Suppressor macrophage (primary cell): ENCODE measurements around the gene FAM171A1.
A peak's percentile ranks its signal among the peaks of the same experiment; 100 is the strongest.
"Not testable (repeated sequence)": the region's sequence is repeated elsewhere in the genome, so short reads cannot be mapped to it uniquely, and the experiment has no call there.

Source experiments
- DNase-seq, 4 experiments: peaks; one replicate each; pipeline ENCODE4 v3.0.0-alpha.2; 2020 to 2022

Gene FAM171A1

DNA sequence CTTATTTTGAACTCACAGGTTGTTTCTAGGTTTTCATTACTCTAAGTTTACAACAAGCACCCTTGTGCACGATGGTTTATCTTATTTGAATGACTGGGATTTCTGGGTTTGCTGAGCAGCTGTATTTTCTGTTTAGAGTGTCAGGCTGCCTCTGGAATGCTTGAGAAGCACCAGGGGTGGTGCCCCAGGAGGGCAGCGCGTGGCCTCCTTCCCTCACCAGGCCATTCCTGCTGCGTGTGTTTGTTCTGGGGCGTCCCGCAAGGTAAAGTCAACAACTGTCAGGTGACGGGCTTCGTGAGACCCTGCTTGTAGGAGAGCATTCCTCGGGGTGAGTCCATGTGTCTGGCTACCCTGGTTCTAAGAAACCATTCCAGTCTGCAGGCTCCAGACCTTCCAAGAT, 54.9 kb downstream of the FAM171A1 start:
- no peak for DNase-seq

DNA sequence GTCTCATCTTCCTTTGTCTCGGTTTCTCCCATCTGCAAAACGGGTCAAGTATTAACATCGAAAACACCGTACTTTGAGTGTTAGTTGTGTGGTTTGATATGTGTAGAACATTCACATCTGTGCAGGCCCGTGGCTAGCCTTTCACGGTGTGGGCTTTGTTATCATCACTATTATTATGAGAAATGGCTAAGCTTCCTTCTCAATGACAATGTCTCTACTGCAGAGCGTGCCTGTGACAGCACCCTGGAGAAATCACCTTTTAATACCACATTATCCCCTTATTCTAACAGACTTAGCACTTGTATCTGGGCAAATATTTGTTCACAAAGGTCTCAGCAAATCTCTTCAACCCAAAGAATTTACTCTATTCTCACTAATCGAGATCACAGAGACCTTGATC, 55.8 kb downstream of the FAM171A1 start:
- no peak for DNase-seq

DNA sequence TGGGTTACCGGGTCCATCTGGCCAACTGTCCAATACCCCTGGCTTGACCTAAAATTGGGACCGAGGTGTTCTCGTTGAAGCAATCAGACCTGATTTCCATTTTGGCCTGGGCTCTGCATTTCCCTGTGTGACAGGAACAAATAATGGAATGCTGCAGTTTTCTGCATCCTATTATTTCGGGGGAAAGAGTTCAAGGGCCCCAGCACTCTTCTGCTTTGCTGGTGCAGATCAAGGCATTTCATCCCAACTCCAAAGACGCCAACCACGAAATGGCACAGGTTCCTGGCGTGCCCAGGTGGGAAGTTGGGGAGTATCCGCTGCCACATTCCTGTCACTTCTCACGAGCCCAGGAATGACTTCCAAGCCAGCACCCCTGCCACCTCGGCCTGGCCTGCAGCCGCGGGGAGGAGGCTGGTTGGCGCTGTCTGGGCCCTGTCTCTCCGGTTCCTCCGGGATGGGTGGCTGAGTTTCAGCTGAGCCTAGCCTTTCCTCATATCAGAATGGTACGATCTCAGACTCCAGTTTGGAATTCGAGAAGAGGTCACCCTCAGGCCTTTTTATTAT, 56.5 kb downstream of the FAM171A1 start:
- DNase-seq, result no peak

DNA sequence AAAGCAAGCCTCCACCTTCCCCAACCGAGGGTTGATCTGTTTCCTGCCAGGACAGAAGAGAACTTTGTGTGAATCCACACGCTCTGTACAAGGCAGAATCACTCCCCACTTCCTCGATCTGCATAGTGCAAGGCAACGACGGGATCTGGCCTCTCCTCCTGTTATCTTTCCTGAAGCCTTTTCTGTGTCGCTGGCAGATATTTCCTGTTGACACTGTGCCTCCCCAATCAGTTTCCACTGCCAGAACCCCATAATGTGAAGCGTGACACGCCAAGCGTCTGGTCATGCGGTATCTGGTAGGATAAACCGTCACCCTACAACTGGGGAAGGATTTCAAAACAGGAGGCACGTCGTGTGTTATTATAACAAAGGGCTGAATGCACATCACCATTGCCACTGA, 57.2 kb downstream of the FAM171A1 start:
- DNase-seq, result peak in 3 of 4 experiments; percentile 10 to 16 (median 16)

- no peak for DNase-seq
Measured at GRCh38 chr10:15313047-15313446, 58.0 kb downstream of the FAM171A1 start.

GRCh38 chr10:15311569-15312280, 59.4 kb downstream of the FAM171A1 start:
- no peak for DNase-seq

DNA sequence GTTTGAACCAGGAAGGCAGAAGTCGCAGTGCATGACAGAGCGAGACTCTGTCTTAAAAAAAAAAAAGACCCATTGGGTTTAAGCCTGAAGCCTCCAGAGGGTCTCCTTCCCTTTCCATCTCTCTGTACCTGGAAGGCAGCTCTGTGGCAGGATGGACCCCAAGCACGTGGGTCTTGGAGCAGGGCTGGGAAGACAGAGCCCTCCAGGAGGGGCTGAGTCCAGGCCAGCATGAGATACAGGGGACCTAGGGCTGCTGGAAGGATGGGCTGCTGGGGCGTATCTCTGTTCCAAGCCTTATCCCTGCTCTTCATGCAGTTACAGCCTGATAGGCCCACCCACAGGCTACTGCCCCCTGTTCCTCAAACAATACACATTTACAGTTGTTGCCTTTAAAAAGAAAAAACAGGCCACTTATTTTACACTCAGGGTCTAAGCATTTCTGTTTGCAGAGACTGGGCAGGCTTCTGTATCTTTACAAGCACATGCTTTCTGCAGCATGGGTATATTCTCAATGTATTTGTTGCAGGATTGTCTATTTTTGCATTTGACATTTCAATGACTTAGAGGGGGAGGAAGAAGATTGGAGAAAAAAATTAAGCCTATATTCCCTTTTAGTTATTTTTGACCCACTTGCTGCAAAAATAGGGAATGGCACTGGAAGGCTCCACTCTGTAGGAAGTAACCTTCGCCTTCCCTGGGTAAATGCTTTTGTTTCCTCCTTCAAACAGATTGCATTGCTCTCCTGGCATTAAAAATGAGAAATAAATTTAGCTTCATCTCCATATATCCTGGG, 60.1 kb downstream of the FAM171A1 start:
- no peak for DNase-seq

DNA sequence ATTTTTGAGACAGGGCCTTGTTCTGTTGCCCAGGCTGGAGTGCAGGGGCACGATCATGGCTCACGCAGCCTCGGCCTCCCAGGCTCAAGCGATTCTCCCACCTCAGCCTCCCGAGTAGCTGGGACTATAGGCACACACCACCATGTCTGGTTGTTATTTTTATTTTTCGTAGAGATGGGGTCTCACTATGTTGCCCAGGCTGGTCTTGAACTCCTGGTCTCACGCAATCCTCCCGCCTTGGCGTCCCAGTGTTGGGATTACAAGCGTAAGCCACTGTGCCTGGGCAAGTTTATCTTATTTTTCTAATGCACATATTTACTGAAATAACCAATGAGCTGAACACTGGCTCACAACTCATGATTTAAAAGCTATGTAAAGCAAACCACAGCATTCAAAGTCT, 61.9 kb downstream of the FAM171A1 start:
- DNase-seq, result no peak

- DNase-seq, result no peak
Measured at GRCh38 chr10:15306735-15307280, 64.3 kb downstream of the FAM171A1 start.

DNA sequence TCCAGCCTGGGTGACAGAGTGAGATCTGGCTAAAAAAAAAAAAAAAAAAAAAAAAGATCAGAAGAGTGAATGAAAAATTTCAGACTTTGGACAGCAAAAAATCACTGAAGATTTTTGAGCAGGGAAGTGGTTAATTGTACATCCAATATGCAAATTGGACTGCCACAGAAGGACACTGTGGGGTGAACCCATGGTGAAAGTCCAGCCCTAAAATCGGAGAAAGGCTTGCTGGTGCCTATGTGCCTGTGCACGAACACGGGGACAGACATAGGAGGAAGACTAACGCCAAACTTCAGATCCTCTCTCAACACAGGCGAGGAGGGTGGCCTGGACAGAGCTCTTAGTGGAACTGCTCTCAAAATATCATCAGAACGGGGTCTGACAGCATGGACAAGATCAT, 65.5 kb downstream of the FAM171A1 start:
- no peak for DNase-seq

DNA sequence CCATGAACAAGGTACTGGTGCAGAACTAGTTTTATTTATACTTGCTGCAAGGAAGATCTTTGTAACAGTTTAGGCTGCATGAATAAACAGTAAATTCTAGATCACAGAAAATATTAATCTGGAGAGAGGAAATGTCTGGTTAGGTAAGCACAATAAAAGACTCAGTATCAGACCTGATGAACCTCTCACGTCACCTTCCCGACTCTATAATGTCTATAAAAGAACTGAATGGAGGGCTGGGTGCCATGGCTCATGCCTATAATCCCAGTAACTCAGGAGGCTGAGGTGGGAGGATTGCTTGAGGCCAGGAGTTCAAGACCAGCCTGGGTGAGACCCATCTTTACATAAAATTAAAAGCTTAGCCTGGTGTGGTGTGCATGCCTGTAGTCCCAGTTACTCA, 65.9 kb downstream of the FAM171A1 start:
- no peak for DNase-seq

GRCh38 chr10:15302188-15302956, 68.7 kb downstream of the FAM171A1 start:
- DNase-seq, result not testable (repeated sequence)

DNA sequence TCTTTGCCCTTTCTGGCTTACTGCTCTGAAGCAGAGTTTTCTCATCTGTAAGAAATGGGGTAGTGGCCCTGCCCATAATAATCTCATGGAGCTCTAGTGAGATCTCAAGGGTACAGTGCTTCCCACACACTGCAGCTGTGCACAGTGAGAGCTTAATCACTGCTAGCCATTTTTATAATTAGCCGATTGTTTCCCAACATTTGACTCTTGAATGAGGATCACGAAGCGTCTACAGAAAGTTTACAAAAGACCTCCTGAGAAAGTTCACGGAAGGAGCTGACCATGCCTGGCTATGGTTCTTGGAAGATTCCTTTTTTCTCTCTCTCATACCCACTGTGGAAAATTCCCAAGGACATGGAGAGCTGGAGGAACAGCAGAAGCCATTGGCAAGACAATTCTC, 70.4 kb downstream of the FAM171A1 start:
- no peak for DNase-seq

- DNase-seq, result no peak
Measured at GRCh38 chr10:15300145-15300544, 70.9 kb downstream of the FAM171A1 start.

DNA sequence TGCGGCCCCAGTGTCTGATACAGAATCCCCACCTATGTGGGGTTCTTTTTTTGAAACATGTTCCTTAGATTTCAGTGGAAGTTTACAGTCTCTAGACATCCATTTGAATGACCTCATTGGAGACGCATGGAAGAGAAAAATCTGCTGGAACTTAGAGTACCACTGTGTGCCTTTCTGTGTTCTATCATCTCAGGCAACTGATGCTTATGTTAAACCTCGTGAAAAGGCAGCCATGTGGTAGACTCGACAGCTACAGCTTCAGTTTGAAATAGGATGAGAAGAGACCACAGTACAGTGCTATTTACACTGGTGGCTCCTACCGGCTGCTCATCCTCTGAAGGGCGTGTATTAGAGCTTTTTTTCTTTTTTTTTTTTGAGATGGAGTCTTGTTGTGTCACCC, 74.4 kb downstream of the FAM171A1 start:
- DNase-seq, result no peak

DNA sequence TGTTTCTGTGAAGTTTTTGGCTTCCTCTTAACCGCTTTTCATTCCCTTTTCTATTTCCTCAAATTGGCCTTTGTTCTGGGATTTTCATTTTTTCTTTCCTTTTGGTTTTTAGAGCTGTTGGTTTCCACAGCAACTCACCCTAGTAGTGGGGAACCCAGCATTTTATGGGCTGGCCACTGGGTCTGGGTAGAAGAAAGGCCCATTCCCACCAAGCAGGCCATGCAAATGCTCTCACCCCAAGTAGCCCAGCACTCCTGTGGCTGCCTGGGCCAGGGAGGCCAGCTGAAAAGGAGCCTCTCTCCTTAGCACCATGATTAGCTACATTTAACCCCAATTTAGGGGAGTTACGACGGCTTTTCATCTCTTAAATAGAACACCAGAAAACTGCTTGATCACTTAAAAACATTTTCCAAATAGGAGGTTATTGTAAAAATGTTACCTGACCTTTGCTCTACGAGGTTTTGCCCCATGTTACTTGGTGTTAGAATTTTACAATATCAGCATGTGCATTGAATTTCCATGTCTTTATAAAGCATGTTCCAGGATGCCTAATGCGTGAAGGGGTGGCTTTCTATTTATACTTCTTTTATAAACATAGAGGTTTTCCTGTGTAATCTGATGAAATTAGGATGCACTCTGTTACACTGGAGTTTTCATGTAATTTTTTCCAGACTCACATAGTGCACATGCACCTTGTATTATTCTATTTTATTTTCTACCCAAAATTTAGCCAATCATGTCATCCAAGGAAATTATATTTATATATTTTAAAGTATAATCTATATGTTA, 75.4 kb downstream of the FAM171A1 start:
- DNase-seq, result peak in 2 of 4 experiments; percentile 19 to 36

DNA sequence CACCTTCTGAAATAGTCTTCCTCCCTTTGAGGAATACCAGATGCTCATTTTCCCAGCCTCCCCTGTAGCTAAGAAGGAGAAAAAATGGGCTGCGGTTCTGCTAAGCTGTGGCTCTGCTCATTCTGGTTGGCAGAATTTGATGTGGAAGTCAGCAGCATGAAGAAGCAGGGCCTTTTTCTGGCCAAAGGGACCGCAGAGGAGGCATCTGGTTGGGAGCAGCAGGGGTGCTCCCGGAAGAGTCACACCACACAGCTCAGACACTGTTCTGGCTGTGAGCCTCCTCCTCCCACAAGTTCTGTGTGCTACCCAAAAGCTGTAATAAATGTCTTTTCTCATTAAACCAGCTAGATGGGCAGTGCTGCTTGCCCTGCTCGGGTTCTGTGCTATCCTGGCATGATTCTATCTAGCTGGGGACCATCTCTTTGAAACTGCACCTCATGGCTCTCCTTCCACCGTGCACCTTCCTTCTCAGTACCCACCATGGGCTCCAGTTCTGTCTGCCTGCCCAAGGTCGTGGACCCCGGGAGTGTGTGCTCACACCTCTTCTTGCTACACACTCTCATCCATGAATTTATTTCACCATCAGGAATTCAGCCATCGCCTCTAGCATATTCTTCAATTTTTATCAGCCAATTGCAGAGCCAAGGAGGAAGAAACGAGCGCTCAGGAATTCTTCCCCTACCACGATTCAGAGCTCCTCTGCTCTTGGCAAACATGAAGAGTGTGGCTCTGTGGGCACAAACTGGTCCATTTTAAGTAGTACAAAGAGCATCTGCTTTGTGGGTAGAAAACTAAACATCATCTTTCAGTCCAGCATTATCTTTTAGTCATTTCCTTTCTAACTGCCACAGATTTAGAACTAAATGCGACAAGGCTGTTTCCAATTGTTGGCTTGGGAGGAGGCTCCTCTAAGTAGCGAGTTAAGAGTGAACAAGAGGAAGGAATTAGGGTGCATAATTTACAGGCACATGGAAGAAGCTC, 76.9 kb downstream of the FAM171A1 start:
- no peak for DNase-seq

- no peak for DNase-seq
Measured at GRCh38 chr10:15290671-15291070, 80.4 kb downstream of the FAM171A1 start.

- DNase-seq, result peak; percentile 7 to 55 (median 46)
Measured at GRCh38 chr10:15290150-15290549, 80.9 kb downstream of the FAM171A1 start.

GRCh38 chr10:15280974-15281373, 90.1 kb downstream of the FAM171A1 start:
- no peak for DNase-seq

GRCh38 chr10:15280462-15280861, 90.6 kb downstream of the FAM171A1 start:
- DNase-seq, result no peak
